ENCODE data around the gene OPN3.

The OPN3 gene

DNA sequence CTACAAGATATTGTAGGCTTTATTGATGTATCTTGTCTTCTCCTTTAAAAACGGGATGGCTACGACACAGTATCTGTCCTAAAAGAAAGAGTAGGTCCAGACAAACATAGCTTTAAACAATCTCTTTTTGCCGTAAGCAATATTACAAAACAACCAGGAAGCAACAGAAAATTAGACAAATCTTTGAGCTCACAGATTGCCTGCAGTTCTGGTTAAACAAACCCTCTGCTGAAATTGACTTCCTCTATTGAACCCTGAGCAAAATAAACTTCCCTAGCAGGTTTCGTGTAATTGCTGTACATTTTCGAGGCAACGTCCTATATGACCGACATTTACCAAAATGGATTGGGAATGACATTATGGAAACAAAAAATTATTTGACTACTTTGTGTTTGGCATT, 50.6 kb downstream of the OPN3 start:
- H3K27ac Mint-ChIP-seq (ENCODE audit: low read depth), result no peak overlapping the region
- no peaks in the 10 kb centered on the region for H3K4me1 Mint-ChIP-seq
- H3K9me3 Mint-ChIP-seq, result no peaks in the 10 kb centered on the region
- no peaks in the 10 kb centered on the region for H3K27me3 Mint-ChIP-seq
- no peak for DNase-seq (ENCODE audit: low spot score in 2 of 2)
- ATAC-seq (replicated peaks; ENCODE audit: extremely low read depth, poor library complexity, severe bottlenecking), result no peak
- peaks cover 1% of the 10 kb centered on the region for H3K36me3 Mint-ChIP-seq (ENCODE audit: insufficient read depth)
- no peak overlapping the region for H3K4me3 Mint-ChIP-seq

DNA sequence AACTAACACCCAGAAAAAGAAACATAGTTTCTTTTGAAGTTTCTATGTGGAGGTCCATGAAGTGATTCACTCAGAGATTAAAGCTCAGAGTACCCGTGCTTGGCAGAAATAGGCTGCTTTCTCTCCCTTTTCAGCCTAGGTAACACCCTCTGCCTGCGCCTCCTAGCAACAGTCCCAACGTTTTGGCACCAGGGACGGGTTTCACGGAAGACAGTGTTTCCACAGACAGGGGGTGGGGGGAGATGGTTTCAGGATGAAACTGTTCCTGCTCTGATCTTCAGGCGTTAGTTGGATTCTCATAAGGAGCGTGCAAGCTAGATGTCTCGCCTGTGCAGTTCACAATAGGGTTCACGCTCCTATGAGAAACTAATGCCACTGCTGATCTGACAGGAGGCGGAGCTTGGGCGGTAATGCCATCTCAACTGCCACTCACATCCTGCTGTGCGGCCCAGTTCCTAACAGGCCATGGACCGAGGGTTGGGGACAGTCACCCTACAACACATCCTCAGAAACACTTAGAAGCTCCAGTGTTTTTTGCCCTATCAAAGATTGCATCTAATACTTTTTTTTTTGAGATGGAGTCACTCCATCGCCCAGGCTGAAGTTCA, 53.2 kb downstream of the OPN3 start:
- peaks cover 1% of the 10 kb centered on the region for H3K36me3 Mint-ChIP-seq (ENCODE audit: insufficient read depth)
- no peak overlapping the region for H3K27ac Mint-ChIP-seq (ENCODE audit: low read depth)

DNA sequence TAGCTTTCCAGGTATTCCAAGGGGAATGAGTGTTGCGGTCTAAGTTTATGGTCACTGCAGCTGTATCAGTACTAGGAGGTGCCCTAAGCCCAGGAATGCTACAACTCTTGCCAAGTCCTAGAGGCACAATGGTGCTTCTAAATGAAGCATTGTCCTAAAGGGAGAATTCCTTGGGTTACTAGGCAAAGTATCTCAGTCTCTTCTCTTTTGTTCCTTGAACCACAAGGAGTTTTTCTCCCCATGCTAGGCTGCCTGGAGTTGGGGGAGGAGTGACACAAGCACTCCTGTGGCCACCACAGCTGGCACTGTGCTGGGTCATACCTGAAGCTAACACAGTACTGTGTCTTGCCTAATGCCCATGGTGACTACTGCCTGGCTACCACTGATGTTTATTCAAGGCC, 57.2 kb downstream of the OPN3 start:
- Mint-ChIP-seq H3K36me3 (ENCODE audit: insufficient read depth) (no peaks in the 10 kb centered on the region), H3K27ac (ENCODE audit: low read depth) (no peak overlapping the region), H3K4me1 (no peaks in the 10 kb centered on the region), H3K27me3 (peaks cover 43% of the 10 kb centered on the region), H3K4me3 (no peak overlapping the region), H3K9me3 (no peaks in the 10 kb centered on the region)
- no peak for ATAC-seq (replicated peaks; ENCODE audit: extremely low read depth, poor library complexity, severe bottlenecking)
- DNase-seq (ENCODE audit: low spot score in 2 of 2), result no peak

More for the DNA sequence above, 53.2 kb downstream of the OPN3 start:
- no peak overlapping the region for H3K4me3 Mint-ChIP-seq
- no peaks in the 10 kb centered on the region for H3K4me1 Mint-ChIP-seq
- peaks cover 12% of the 10 kb centered on the region for H3K27me3 Mint-ChIP-seq
- DNase-seq (ENCODE audit: low spot score in 2 of 2) (no peak), ATAC-seq (replicated peaks; ENCODE audit: extremely low read depth, poor library complexity, severe bottlenecking) (no peak)
- H3K9me3 Mint-ChIP-seq, result no peaks in the 10 kb centered on the region

DNA sequence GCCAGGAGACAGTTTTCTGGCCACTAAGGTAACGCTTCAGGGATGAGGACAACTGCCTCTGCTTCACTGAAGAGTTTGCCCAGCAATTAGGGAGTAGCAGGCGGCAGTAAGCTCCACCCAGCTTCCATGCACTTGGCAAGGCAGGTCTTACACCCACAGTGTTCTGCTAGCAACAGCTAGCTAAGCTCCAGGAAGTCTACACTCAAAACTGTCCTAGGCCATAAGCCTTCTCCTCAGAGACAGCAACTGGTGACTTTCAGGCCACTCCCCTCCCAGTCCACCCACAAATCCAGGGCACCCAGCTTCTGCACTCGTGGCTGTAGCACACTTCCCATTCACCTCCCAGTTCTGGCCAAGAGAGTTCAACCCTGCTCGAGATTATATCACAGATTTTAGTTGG, 60.7 kb downstream of the OPN3 start:
- H3K27ac Mint-ChIP-seq (ENCODE audit: low read depth), result no peak overlapping the region
- peaks cover 77% of the 10 kb centered on the region for H3K27me3 Mint-ChIP-seq
- peaks cover 2% of the 10 kb centered on the region for H3K36me3 Mint-ChIP-seq (ENCODE audit: insufficient read depth)
- DNase-seq (ENCODE audit: low spot score in 2 of 2), result no peak
- H3K4me3 Mint-ChIP-seq, result no peak overlapping the region
- ATAC-seq (replicated peaks; ENCODE audit: extremely low read depth, poor library complexity, severe bottlenecking), result no peak
- no peaks in the 10 kb centered on the region for H3K4me1 Mint-ChIP-seq
- H3K9me3 Mint-ChIP-seq, result peaks cover 6% of the 10 kb centered on the region

DNA sequence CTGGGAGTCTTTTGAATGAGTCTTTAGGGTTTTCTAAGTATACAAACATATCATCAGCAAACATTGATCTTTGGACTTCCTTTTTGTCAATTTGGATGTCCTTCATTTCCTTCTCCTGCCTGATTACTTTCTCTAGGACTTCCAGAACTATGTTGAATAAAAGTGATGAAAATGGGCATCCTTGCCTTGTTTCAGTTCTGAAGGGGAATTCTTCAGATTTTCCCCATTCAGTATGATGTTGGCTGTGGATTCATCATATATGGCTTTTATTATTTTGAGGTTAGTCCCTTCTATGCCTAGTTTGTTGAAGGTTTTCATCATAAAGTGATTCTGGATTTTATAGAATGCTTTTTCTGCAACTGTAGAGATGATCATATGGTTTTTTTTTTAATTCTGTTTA, 66.0 kb downstream of the OPN3 start:
- Mint-ChIP-seq H3K9me3 (peaks cover 6% of the 10 kb centered on the region), H3K4me3 (no peak overlapping the region), H3K36me3 (ENCODE audit: insufficient read depth) (peaks cover 4% of the 10 kb centered on the region), H3K4me1 (no peaks in the 10 kb centered on the region), H3K27ac (ENCODE audit: low read depth) (no peak overlapping the region), H3K27me3 (peaks cover 62% of the 10 kb centered on the region)
- ATAC-seq (replicated peaks; ENCODE audit: extremely low read depth, poor library complexity, severe bottlenecking) (no peak), DNase-seq (ENCODE audit: low spot score in 2 of 2) (no peak)

DNA sequence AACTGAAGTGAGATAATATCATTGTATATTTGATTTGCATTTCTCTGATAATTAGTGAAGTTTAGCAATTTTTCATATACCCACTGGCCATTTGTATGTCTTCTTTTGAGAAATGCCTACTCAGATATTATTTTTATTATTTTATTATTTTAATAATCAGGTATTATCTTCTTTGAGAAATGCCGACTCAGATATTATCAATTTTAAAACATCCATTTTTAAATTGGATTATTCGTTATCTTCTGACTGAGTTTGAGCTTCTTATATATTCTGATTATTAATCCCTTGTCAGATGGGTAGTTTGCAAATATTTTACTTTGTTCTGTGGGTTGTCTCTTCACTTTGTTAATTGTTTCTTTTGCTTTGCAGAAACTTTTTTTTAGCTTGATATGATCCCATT, 70.3 kb downstream of the OPN3 start:
- Mint-ChIP-seq H3K4me1 (no peaks in the 10 kb centered on the region), H3K4me3 (no peak overlapping the region), H3K9me3 (no peaks in the 10 kb centered on the region), H3K27ac (ENCODE audit: low read depth) (no peak overlapping the region), H3K36me3 (ENCODE audit: insufficient read depth) (peaks cover 2% of the 10 kb centered on the region), H3K27me3 (peaks cover 20% of the 10 kb centered on the region)
- ATAC-seq (replicated peaks; ENCODE audit: extremely low read depth, poor library complexity, severe bottlenecking) (no peak), DNase-seq (ENCODE audit: low spot score in 2 of 2) (no peak)

DNA sequence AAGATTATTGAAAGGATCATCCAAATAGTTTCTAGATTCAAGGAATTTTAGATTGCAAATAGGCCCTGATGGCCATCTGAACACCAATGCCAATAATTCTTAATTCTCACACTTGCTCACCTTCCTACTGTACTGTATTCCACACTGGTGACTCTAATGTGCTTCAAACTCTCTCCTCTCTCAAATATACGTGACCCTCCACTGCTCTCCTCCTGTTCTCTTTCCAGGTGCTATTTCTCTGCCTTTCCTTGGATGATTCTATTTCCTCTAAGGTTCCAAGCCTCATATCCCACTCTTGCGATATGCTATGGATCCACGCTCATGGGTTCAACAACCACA, 79.4 kb downstream of the OPN3 start:
- H3K36me3 Mint-ChIP-seq (ENCODE audit: insufficient read depth), result peaks cover 2% of the 10 kb centered on the region
- no peaks in the 10 kb centered on the region for H3K9me3 Mint-ChIP-seq
- DNase-seq (ENCODE audit: low spot score in 2 of 2) (no peak), ATAC-seq (replicated peaks; ENCODE audit: extremely low read depth, poor library complexity, severe bottlenecking) (no peak)
- H3K4me3 Mint-ChIP-seq, result no peak overlapping the region
- H3K4me1 Mint-ChIP-seq, result no peaks in the 10 kb centered on the region
- H3K27me3 Mint-ChIP-seq, result peaks cover 9% of the 10 kb centered on the region
- H3K27ac Mint-ChIP-seq (ENCODE audit: low read depth), result no peak overlapping the region

DNA sequence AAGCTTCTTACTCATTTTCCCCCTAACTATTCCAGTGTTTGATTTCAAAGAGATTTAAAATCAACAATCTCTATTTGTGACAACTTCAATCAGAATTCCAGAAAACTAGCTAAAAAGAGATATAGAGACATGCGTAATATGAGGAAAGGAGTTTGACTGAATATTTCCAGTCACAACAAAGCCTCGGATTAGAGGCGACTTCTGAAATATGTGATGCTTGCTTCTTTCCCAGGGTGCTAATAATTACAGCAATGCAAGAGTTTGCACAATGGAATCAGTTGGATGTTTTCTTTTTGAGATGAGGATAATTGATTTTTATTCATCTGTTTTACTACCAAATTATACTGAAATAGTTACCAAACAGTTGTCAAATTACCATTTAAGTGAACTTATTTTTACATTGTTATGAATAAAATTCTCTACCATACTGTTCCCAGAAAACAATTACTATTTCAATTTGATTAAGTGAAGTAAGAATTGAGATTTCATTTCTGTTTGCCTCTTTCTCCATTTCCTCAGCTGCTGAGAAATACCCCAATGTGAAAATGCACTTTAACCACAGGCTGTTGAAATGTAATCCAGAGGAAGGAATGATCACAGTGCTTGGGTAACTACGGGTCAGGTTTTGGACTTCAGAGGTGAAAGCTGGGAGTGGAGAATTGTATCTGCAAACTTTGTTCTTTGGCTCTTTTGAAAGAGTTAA, 79.9 kb downstream of the OPN3 start:
- peaks cover 9% of the 10 kb centered on the region for H3K27me3 Mint-ChIP-seq
- H3K9me3 Mint-ChIP-seq, result no peaks in the 10 kb centered on the region
- H3K4me1 Mint-ChIP-seq, result no peaks in the 10 kb centered on the region
- DNase-seq (ENCODE audit: low spot score in 2 of 2) (no peak), ATAC-seq (replicated peaks; ENCODE audit: extremely low read depth, poor library complexity, severe bottlenecking) (no peak)
- H3K4me3 Mint-ChIP-seq, result no peak overlapping the region
- peaks cover 2% of the 10 kb centered on the region for H3K36me3 Mint-ChIP-seq (ENCODE audit: insufficient read depth)
- H3K27ac Mint-ChIP-seq (ENCODE audit: low read depth), result no peak overlapping the region

DNA sequence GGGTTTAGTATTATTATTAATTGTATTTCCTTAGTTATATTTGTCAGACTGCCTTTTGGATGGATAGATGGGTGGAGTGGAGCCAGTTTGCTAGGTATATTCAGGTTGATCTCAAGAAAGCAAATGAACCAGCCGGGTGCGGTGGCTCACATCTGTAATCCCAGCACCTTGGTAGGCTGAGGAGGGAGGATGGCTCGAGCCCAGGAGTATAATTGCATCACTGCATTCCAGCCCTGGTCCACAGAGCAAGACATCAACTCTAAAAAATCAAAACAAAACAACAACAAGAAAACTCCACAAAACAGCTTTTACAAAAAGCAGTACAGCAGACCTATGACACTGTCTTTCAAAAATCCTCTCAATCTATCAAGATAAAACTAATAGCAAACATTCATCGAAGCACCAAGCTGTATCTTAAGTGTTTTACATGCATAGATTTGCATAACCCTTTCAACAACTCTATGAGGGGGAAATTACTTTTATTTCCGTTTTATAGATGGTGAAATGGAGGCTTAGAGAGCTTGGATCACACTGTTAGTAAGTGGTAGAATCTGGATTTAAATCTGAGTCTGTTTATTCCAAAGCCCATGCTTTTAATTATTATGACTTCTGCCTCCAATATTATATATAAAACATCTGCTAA, 82.5 kb downstream of the OPN3 start:
- no peak overlapping the region for H3K4me3 Mint-ChIP-seq
- H3K36me3 Mint-ChIP-seq (ENCODE audit: insufficient read depth), result peaks cover 2% of the 10 kb centered on the region
- DNase-seq (ENCODE audit: low spot score in 2 of 2) (no peak), ATAC-seq (replicated peaks; ENCODE audit: extremely low read depth, poor library complexity, severe bottlenecking) (no peak)
- no peak overlapping the region for H3K27ac Mint-ChIP-seq (ENCODE audit: low read depth)
- no peaks in the 10 kb centered on the region for H3K4me1 Mint-ChIP-seq
- no peaks in the 10 kb centered on the region for H3K9me3 Mint-ChIP-seq
- peaks cover 9% of the 10 kb centered on the region for H3K27me3 Mint-ChIP-seq

DNA sequence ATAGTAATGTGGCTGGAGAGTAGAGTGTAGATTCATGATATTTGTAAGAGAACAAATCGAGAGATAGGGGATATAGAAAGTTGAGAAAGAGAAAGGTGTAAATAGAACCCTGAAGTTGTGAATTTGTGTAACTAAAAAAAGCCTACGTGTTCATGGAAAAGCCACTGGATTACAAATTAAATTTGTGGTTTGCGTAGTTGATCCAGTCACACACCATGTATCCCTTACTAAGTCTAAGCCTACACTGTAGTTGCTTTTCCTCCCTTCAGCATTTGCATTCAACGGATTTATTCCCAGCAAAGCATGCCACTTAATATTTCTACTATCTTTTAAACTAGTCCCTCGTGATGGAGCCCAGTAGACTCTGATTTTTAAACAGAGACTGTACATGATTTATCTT, 83.1 kb downstream of the OPN3 start:
- peaks cover 2% of the 10 kb centered on the region for H3K4me1 Mint-ChIP-seq
- H3K27ac Mint-ChIP-seq (ENCODE audit: low read depth), result no peak overlapping the region
- H3K27me3 Mint-ChIP-seq, result peaks cover 5% of the 10 kb centered on the region
- DNase-seq (ENCODE audit: low spot score in 2 of 2) (no peak), ATAC-seq (replicated peaks; ENCODE audit: extremely low read depth, poor library complexity, severe bottlenecking) (no peak)
- no peak overlapping the region for H3K4me3 Mint-ChIP-seq
- no peaks in the 10 kb centered on the region for H3K9me3 Mint-ChIP-seq
- H3K36me3 Mint-ChIP-seq (ENCODE audit: insufficient read depth), result peaks cover 3% of the 10 kb centered on the region

DNA sequence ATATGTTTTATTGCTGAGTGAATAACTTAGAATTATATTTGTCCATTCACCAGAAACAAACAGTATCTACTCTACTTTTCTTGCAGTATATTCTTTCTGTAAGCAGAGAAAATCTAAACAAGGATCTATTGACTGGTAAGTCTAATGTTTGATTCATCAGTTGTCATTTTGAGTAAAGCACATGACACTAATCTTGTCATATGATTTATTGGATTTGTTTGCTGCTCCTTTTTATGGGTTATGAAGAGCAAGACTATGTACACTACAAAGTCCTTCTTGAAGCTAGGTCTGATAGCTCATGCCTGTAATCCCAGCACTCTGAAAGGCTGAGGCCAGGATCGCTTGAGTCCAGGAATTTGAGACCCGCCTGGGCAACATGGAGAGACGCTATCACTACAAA, 84.6 kb downstream of the OPN3 start:
- Mint-ChIP-seq H3K36me3 (ENCODE audit: insufficient read depth) (peaks cover 7% of the 10 kb centered on the region), H3K27ac (ENCODE audit: low read depth) (no peak overlapping the region)

DNA sequence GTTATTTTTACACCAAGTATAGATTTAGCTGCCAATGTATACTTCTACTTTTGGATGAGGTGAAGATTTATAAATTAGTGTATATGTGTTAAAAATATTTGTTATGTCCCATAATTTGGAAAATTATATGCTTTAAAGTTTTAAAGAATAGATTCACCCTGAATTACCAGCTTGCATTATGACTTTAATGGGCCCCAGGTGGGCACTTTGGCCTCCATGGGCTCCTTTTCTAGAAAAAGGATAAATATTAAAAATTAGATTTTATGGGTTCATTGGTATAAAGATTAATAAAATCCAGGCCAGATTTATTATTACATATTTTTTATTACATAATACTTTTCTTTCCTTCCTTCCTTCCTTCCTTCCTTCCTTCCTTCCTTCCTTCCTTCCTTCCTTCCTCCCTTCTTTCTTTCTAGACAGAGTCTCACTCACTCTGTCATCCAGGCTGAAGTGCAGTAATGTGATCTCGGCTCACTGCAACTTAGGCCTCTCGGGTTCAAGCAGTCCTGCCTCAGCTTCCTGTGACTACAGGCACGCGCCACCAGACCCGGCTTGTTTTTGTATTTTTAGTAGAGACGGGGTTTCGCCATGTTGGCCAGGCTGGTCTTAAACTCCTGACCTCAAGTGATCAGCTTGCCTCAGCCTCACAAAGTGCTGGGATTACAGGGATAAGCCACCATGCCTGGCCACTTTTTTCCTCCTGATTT, 86.1 kb downstream of the OPN3 start:
- H3K27ac Mint-ChIP-seq (ENCODE audit: low read depth), result no peak overlapping the region

More for the DNA sequence above, 84.6 kb downstream of the OPN3 start:
- Mint-ChIP-seq H3K4me3 (no peak overlapping the region), H3K4me1 (peaks cover 12% of the 10 kb centered on the region), H3K9me3 (no peaks in the 10 kb centered on the region), H3K27me3 (no peaks in the 10 kb centered on the region)
- no peak for DNase-seq (ENCODE audit: low spot score in 2 of 2)
- ATAC-seq (replicated peaks; ENCODE audit: extremely low read depth, poor library complexity, severe bottlenecking), result no peak

More for the DNA sequence above, 86.1 kb downstream of the OPN3 start:
- no peaks in the 10 kb centered on the region for H3K27me3 Mint-ChIP-seq
- DNase-seq (ENCODE audit: low spot score in 2 of 2), result no peak
- ATAC-seq (replicated peaks; ENCODE audit: extremely low read depth, poor library complexity, severe bottlenecking), result no peak
- peaks cover 7% of the 10 kb centered on the region for H3K36me3 Mint-ChIP-seq (ENCODE audit: insufficient read depth)
- H3K9me3 Mint-ChIP-seq, result no peaks in the 10 kb centered on the region
- H3K4me1 Mint-ChIP-seq, result peaks cover 12% of the 10 kb centered on the region
- no peak overlapping the region for H3K4me3 Mint-ChIP-seq

Measured in central memory CD8-positive, alpha-beta T cell (primary cell).